GM11168 (cell line): ENCODE results near the gene NR0B2.
"Not testable (repeated sequence)": the region's sequence is repeated elsewhere in the genome, so short reads cannot be mapped to it uniquely, and the experiment has no call there.

Source experiments
- in situ Hi-C: fragments of 300-500 bp; cut with MboI; formaldehyde crosslinking; loops from one replicate; pipeline ENCODE4 v1.12.0; 2022; ENCODE audit warnings: low sequenced_read_pairs; ENCODE audit not compliant: unreplicated experiment

The NR0B2 gene

GRCh38 chr1:26894263-26894662 lies 19.5 kb downstream of the NR0B2 start:
- in situ Hi-C loops = no loop called here

DNA sequence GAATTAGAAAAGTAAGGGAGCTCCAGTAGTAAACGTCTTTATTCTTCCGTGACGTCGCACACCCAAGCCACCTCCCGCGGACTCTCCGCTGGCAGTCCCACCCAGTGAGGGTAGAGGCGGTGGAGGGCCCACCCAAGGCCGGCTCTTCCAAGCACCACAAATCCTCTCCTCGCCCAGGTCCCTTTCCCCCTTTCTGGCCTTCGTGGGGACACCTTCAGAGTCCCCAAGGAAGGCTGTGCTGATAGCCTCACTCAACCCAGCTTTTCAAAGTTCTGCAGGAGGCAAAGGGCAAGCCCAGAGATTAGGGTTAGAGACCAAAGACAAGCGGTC lies 23.3 kb downstream of the NR0B2 start:
- in situ Hi-C loops = no loop called here

DNA sequence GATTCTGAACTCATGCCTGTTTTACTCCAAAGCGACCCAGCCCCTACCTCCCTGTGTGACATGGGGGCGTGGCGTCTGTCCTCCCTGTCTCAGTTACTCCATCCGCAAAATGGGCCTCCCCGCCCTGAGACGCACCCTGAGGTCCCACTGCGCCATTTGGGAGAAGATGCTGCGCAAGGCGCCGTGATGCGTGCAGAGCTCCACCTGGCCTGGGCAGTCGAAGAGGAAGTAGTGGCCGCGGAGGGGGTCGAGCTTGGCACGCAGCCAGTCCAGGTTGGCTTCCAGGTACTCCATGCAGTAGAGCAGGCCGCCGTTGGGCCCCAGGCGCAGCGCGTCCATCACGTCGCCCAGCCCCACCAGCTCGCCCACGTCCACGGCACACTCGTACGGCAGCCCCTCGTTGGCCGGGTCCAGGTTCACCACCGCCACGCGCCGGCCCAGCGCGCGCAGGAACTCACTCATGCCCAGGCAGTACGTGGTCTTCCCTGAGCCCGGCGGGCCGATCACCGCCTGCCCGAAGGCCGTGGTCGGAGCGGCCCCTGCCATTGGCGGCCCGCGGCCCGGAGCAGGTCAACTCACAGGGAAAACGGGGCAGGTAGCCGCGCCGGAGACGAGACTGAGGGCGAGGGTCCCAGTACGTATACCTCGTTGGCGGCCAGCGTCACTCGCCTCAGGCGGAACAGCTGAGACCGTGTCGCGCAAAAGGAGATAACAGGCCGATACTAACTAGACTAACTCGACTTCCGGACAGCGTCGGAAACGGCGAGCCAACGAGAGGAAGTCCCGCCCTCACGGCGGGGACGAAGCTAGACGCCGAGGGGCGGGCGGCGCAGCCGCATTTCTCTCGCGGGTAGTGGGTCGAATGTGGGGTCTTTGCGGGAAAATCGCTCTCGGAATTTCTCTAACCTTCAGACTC lies 24.0 kb downstream of the NR0B2 start, which contains the start of gene GPN2:
Gene GPN2 (minus strand): TSS at position 733 of the 916 bp plus-strand sequence. CDS start 187 bp downstream, at position 546.
- in situ Hi-C loops = no loop called here

- in situ Hi-C loops = no loop called here
Measured at GRCh38 chr1:26888231-26888630, 25.5 kb downstream of the NR0B2 start.

DNA sequence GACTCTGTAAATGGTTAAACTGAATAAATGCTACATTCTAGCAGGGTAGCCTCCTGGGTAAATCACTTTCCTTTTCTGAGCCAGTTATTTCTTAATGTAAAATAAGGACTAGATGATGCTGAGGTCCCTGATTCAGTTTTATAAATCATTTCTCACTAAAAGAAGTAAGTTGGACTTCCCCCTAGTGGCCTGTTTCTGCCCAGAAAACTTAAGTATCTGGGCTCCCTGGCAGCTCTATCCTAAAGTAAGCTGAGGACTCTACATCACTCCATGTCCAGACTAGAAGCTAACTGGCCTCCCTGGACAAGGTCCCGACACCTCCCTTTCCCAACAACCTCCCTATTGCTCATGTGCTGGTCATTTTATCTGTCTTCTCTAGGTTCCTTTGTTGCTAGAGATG lies 26.6 kb downstream of the NR0B2 start:
- in situ Hi-C loops = no loop called here

DNA sequence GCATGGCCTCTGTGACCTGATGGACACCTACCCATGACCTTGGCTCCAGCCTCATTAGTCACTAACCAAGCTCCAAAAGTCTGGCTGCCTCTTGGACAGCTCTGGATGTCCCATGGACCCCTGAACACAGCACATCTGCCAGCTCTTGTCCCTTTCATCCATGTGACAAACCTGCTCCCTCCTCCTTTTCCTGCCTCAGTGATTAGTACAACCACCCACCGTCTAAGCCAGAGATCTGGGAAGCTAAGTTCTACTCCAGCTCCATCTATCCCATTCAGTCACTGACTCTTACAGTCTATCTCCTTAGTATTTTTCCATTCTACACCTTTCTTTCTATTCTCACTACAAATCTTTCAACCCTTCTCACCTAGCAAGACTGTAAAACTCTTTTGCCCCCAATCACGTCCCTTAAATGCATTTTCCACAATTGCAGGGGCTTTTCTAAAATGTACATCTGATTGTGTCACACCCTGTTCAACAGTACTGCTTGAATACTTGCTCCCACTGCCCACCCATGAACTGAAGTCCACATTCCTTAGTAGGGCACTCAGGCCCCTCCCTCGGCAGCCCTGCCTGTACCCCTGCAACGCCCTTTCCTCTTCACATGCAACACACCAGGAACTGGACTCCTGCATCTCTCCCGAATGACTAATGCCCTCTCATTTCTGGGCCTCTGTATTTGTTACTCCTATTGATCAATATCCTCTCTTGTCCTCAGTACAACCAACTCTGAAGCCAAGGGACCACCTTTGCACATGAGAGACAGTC lies 30.9 kb downstream of the NR0B2 start:
- in situ Hi-C loops = no loop called here

DNA sequence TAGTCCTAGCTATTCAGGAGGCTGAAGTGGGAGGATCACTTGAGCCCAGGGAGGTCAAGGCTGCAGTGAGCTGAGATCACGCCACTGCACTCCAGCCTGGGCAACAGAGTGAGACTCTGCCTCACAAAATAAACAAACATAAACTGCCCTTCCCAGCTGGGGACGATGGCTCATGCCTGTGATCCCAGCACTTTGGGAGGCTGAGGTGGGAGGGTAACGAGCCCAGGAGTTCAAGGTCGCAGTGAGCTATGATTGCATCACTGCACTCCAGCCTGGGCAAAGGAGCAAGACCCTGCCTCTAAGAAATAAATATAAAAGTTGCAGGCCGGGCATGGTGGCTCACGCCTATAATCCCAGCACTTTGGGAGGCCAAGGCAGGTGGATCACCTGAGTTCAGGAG lies 32.2 kb downstream of the NR0B2 start:
- in situ Hi-C loops = not testable (repeated sequence)

DNA sequence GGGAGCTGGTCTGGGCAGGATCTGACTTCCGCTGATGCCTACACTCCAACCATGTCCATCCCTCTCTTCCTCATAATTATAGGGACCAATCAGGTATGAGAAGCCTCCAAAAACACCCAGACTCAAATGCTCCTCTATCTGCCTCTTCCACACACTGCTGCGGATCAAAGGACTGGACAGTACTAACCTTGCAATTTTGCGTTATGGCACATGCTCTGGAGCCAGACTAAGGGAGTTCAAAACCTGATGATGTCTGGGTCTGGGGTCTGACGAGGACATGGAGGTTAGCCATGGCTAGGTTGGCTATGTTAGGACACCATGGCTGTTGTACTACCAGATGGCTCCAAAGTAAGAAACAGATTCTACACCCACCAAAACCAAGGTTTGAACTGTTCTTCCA lies 34.0 kb downstream of the NR0B2 start:
- in situ Hi-C loops = no loop called here

GRCh38 chr1:26877326-26877725 lies 36.4 kb downstream of the NR0B2 start:
- in situ Hi-C loops = no loop called here

GRCh38 chr1:26874896-26875295 lies 38.9 kb downstream of the NR0B2 start:
- in situ Hi-C loops = no loop called here

- in situ Hi-C loops = not testable (repeated sequence)
Measured at GRCh38 chr1:26873097-26873496, 40.7 kb downstream of the NR0B2 start.

DNA sequence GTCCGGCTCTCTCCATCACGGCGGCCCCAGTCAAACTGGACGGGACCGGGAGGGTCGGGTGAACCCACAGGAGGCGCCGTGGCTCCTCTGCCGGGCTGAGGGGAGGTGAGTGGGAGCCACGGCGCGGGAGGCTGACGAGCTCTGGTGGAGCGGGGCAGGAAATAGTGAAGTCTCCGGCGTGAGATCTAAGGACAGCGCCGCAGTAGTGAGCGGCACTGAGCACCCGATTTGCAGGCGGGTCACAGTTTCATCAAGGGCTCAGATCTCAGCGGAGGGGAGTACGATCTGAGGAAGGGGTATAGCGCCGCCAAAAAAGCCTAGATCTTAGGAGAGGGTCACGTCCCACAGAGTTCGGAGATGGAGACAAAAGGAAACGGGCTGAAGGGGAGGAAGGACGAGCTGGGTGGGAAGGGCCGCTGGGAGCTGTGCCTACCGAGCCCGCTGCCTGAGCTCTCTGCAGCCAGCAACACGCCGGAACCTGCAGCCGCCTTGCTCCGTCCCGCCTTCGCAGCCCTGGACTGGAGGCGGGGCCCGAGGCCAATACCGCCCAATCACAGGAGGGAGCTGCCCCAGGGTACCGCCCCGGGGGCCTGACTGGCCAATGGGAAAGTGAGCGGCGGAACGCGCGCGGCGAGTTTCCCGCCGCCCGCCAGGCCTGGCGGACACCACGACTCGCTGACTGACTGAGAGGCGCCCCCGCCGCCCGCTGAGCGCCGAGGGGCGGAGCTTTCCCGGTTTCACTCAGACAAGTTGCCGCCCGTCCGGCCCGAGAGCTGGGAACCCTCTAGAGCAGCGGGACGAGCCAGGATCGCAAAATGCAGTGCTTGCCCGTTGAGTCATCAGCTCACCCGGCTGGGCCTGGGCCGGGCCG lies 48.9 kb downstream of the NR0B2 start:
- in situ Hi-C loops = no loop called here

DNA sequence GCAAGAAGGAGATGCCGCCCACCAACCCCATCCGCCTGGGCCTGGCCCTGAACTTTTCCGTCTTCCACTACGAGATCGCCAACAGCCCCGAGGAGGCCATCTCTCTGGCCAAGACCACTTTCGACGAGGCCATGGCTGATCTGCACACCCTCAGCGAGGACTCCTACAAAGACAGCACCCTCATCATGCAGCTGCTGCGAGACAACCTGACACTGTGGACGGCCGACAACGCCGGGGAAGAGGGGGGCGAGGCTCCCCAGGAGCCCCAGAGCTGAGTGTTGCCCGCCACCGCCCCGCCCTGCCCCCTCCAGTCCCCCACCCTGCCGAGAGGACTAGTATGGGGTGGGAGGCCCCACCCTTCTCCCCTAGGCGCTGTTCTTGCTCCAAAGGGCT lies 50.1 kb downstream of the NR0B2 start:
- in situ Hi-C loops = no loop called here

GRCh38 chr1:26862781-26863684 lies 50.7 kb downstream of the NR0B2 start, which contains the start of gene SFN:
TSS of gene SFN (plus strand) at chr1:26863149. CDS start at chr1:26863213, 64 bp downstream.
- in situ Hi-C loops = no loop called here

DNA sequence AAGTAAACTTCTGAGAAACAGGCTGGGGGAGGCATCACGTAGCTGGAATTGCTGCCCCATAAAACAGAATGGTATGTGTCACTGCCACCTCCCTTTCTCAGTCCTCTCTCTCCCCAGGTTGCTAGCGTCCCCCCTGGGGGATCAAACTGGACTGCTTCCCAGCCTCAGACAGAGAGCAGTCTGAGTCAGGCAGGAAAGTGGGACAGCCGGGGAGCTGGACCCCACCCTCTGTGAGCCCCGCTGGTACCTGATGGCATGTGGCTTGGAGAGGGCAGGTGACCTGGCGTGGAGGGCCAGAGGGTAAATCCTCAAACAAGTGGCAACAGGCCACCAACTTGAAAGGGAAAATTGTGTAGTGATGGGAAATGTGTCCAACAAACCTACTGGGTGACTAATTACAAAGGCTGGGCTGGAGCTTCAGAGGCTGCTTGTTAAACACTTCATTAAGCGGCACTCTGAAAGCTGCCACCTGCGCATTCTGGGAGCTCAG lies 51.8 kb downstream of the NR0B2 start:
- in situ Hi-C loops = no loop called here
